T-helper 2 cell (primary cell): Measurements from ENCODE around the gene RTN4R.
"Not testable (repeated sequence)": the region's sequence is repeated elsewhere in the genome, so short reads cannot be mapped to it uniquely, and the experiment has no call there.

Experiments used
- DNase-seq, 5 experiments: peaks; one replicate each; pipeline versions ENCODE4 v3.0.0 to v3.0.0-alpha.2; 2012 to 2022

The RTN4R gene

DNA sequence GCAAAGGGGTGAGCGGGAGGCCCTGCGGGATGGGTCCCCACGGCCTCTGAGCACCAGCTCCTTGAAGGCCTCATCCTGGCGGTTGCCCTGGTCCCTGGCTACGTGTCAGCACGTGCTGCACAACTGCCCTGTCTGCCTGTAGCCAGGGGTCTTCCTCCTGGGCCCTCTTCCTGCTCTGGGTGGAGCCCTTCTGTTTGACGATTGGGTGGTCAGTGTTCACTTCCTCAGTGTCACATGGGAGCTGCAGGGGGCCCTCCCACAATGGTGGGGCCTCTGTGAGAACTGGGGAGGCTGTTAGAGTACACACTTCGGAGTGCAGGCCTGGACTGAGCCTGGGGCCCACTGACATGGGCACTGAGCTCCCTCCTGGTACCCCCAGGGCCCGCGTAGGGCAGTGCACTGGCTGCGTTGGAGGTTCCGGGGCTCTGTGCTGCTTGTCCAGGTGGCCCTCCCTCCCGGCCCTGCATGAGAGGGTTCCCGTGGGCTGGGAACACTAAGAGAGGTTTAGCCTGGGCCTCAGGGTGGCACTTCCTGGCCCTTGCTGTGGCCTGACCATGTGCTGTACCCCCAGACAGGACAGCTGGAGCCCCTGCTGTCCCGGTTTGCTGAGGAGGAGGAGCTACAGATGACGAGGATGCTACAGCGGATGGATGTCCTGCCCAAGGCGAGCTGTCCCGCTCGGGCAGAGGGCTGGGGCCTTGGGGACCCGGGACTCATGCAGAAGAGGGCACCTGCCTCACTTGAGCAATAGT, 38.0 kb upstream of the RTN4R start:
- DNase-seq: peak in 1 of 5 experiments; percentile 13

GRCh38 chr22:20305230-20305893, 37.2 kb upstream of the RTN4R start:
- DNase-seq: not testable (repeated sequence)

GRCh38 chr22:20304646-20305045, 36.5 kb upstream of the RTN4R start:
- no peak for DNase-seq

GRCh38 chr22:20303229-20303534, 35.1 kb upstream of the RTN4R start:
- not testable (repeated sequence) for DNase-seq

GRCh38 chr22:20302438-20303228, 34.5 kb upstream of the RTN4R start:
- no peak for DNase-seq

- peak in 1 of 5 experiments; percentile 51 for DNase-seq
Observed at GRCh38 chr22:20299746-20300136, 31.6 kb upstream of the RTN4R start.

DNA sequence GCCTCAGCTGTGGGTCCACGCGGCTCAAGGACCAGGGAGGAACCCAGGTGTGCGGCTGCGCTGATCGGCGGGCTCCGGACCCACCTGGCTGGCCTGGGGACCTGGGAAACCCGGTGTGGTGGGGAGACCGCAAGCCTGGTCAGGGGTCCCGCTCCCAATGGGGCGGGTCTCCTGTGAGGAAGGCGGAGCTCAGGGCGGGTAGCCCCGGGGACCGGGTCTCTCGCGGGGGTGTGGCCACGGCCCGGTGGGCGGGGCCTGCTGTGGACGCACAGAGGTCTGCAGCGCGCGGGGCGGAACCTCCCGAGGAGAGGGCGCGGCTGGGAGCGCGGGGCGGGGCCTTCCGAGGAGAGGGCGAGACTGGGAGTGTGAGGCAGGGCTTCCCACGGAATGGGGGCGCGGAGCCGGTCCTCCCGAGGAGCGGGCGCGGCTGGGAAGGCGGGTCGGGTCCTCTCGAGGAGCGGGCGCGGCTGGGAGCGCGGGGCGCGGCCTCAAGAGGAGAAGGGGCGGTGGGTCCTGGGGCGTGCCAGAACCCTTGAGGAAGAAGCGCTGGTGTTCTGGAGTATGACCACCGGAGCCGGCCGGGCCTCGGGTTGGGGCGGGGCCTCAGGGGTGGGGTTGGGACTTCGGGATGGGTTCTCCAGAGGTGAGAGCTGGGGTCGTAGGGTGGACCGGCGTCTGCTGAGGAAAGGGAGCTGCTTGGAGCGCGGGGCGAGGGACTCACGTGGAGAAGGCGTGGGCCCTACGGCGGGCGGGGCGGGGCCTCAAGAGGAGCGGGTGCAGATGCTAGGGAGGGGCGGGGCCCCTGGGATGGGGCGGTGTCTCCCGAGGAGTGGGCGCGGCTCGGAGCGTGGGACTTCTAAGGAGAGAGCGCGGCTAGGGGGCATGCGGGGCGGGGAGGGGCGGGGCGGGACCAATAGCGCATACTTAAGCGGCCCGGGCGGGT, 31.0 kb upstream of the RTN4R start:
- DNase-seq: peak; percentile 78 to 91 (median 85)

- no peak for DNase-seq
Observed at GRCh38 chr22:20298110-20298802, 30.1 kb upstream of the RTN4R start.

DNA sequence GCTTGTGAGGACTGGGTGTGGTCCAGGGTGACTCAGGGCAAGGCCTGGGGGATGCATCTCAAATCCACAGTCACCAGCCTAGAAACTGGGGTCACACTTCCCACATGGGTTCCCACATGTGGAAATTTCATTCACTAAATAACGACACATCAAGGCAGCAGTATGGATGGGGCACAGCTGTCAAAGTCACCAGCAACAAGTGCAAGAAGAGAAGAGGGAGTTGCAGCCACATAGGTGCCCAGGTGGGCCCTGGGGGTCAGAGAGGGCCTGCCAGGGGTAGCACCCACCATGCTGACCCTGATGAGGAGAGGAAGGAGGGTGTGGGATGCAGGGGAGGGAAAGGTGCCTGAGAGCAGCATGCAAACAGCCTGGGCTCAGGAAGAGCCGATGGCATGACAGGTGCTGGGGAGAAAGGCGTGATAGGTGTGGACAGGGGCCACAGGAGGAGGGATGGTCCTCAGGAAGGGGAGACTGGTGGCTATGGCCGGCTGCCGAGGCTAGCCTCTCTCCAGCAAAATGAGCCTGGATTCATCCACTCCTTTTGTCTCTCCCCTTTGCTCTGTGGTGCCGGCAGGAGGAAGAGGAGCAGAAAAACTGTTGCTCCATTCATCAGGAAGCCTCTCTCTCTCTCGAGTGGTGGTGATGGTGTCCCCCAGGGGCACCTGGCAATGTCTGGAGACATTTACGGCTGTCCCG, 29.4 kb upstream of the RTN4R start:
- DNase-seq: no peak

DNA sequence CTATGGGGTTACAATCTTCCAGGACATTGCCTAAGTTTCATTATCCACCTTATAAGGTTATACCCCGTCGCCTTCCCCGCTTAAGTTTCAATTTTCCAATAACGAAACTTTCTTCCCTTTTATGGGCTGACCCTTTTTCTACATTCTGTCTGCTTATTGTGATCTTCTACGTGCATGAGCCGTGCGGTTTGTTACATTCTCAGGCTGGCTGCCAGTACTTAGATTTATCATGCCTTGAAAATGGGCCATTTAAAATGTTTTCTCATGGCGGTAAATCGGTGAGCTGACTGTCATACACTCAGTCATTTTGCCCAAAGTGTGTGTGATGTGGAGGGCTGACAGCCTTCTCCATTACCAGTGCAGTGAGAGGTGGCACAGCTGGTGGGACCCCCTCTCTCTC, 28.5 kb upstream of the RTN4R start:
- DNase-seq: no peak

DNA sequence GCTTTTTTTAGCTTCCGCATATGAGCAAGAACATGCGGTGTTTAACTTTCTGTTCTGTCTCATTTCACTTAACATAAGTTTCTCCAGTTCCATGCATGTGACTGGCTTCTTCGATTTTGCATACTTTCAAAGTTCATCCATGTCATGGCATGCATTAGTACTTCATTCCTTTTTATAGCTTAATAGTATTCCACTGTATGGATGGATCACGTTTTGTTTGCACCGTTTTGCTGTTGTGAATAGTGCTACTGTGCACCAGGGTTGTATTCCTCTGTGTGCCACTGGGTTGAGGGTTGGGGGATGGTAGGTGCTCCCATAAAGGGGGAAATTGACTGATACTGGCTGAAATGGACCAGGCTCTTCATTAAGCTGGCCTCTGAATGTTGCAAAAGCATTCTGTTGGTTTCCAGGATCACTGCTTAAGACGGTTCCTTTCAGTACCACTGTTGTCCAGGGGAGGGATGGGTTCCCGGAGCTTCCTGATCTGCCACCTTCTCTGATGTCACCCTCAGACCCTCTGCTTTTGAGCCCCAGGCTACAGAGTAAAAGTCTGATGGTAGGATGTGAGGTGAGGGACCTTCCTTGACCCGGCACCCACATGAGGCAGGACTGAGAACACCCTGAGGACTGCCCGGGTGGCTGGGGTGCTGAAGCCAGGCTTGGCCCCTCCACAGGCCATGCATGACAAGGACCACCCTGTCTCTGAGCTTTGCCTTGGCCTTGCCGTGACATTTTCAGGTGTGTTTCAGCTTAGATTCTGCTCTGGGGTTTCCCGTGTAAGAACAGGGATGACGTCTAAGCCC, 27.3 kb upstream of the RTN4R start:
- DNase-seq: no peak

DNA sequence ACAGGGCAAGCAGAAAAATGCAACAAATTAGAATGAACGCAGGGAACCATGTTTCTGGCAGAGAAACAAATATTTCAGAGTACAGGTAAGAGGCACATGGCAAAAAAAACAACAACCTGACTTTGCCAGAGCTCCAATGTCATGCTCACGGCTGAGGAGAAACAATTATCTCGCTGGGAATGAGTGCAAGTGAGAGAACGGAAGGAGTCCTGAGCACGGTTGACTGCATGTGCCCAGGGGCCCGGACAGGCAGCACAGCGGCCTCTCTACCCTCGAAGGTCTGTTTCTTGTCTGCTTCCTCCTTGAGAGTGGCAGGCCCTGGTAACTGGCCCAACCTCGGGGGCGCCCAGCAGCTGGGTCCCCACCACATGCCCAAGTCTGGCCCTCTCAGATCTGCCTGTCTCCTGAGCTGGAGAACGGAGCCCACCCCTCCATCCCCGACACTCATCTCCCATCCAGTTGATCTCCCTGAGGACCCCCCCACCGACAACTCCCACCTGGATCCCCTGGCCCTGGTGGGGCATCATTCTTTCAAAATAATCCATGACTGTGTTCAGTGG, 24.6 kb upstream of the RTN4R start:
- no peak for DNase-seq

GRCh38 chr22:20292108-20292507, 24.0 kb upstream of the RTN4R start:
- DNase-seq: no peak

DNA sequence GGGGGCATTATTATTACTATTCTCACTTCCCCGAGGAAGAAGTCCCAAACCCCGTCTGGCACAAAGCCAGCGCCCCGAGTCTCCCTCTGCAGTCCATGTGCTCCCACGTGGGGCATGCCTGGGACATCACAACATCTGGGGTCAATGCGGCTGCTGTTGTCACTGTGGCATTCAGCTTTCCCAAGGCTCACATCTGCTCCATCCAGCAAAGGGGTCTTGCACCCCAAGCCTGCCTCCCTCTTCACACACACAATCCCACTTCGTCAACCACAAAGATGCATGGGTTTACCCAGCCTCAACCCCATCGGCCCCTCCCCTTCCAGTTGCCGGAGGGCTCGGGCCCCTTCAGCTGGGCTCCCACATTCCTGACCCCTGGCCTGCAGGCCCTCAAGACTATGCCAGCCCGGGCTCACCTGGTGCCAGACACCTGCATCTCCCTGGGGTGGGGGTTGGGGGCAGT, 23.5 kb upstream of the RTN4R start:
- DNase-seq: no peak

DNA sequence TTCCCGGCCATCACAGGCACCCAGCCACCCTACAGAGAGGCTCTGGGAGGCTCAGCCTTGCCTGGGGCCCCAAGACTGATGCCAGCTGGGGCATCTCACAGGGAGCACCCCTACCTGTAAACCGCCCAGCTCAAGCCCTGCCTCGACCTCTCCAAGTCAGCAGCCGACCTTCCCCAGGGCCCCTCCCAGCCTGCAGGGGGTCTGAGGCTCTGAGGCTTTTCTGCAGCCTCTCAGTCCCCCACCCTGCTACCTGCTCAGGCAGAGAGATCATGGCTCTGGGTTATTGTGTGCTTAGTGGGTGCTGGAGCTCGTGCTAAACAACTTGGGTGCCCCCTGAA, 23.1 kb upstream of the RTN4R start:
- DNase-seq: no peak

DNA sequence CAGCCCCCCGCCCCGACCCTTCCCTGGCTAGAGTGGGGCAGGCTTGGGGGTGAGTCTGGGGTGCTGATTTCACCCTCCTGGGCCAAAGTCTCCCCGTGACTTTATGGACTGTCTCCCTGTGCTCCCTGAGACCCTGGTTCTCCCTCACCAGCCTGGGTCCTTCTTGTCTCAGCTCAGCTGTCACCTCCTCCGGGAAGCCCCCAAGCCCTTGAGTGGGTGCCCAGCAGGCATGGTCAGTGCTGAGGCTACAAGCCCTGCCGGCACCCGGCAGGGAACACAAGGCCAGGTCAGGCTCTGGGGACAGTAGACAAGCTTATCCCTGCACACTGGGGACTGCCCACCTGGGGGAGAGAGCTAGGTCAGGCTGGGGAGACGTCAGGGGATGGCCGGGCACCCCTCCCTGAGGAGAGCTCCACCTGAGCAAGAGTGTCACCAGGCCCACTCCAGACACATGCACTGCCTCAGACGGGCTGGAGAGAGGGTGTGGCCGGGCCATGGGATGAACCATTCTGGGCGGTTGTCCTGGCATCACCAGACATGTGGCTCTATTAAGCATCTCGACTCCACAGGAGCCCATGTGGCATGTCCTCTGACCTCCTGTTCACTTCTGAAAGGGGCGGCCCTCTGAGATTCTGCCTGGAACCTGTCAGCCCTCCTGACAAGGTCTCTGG, 22.6 kb upstream of the RTN4R start:
- DNase-seq: no peak

DNA sequence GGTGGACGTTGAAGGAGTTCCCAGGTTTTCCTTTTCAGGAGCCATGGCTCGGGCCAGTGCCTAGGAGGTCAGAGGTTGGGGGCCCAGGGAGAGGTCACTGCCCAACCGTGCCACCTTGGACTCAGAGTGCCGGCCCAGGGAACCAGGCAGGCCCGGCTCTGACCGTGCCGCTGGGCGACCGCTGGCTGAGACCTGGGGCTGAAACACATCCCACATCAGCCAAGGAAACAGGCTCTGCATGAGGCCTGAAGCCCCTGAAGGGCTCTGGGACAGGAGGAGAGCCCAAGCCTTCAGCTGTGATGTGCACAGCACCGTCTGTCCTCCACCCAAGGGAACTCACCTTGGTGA, 21.9 kb upstream of the RTN4R start:
- no peak for DNase-seq

- not testable (repeated sequence) for DNase-seq
Observed at GRCh38 chr22:20289182-20290044, 21.3 kb upstream of the RTN4R start.
